Measurements from ENCODE around the gene PRKG1. TPM values are rescaled to one million over a fixed set of nuclear protein-coding genes. Genes with fewer than 3 reads are reported as not detected.

The PRKG1 gene
- polyA plus RNA-seq, 1 donor (not counting 4 experiments of a cell fraction or from before 2014, with no cell fraction given), result 0.24 TPM

DNA sequence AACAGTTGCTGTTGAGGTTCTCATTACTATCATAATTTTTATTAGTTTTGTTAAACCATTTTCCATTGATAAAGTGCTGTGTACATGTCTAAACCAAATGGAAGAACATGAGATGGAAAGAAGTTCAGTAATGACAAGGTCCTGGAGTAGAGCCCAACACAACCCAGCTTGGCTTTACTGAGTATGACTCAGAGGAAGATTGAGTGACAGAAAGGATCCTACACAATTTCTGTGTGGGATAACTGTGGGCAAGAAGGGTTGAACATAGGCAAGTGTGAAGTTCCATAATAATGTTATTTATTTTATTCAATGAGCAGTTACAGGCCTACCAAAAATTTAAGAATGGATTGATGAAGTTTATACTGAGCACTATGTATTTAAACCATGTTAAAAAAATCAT, 15.9 kb downstream of the PRKG1 start:
- no peak overlapping the region for H2AFZ ChIP-seq (ENCODE audit: control insufficient read depth, low read length)
- H3K27me3 ChIP-seq (ENCODE audit: control insufficient read depth, extremely low read depth, insufficient read depth, low read length), result no peaks in the 10 kb centered on the region
- no peaks in the 10 kb centered on the region for H3K79me2 ChIP-seq (ENCODE audit: control insufficient read depth, insufficient read depth, low read length)
- H3K9ac ChIP-seq (ENCODE audit: control insufficient read depth, extremely low read depth, insufficient read depth, low read length), result no peak overlapping the region
- no peaks in the 10 kb centered on the region for H4K20me1 ChIP-seq (ENCODE audit: control insufficient read depth, extremely low read depth, insufficient read depth, low read length)
- H3K9me1 ChIP-seq (ENCODE audit: control insufficient read depth, extremely low read depth, insufficient read depth, low read length), result no peaks in the 10 kb centered on the region
- dilution Hi-C loops (cut with MboI; ENCODE audit: extremely low pct_ligation_motif_present, low sequenced_read_pairs), result no loop called here
- FAIRE-seq, result no peak
- H3K9me3 ChIP-seq (ENCODE audit: control insufficient read depth, low read depth, low read length), result no peaks in the 10 kb centered on the region
- H3K4me2 ChIP-seq (ENCODE audit: control insufficient read depth, extremely low read depth, insufficient read depth, low read depth, low read length), result no peak overlapping the region
- no peak overlapping the region for H3K4me3 ChIP-seq (ENCODE audit: control insufficient read depth in 2 of 3, extremely low read depth in 1 of 3, insufficient read depth in 2 of 3, low read depth in 1 of 3, low read length in 3 of 3)
- no peak overlapping the region for H3K27ac ChIP-seq (ENCODE audit: control insufficient read depth, insufficient read depth, low read length)
- no peaks in the 10 kb centered on the region for H3K36me3 ChIP-seq (ENCODE audit: control insufficient read depth in 2 of 2, extremely low read depth in 1 of 2, insufficient read depth in 2 of 2, low read length in 2 of 2)
- TF ChIP-seq EZH2 (IDR thresholded peaks at IDR 0.05; ENCODE audit: low read length), result no peak
- TF ChIP-seq, protein P1, sequence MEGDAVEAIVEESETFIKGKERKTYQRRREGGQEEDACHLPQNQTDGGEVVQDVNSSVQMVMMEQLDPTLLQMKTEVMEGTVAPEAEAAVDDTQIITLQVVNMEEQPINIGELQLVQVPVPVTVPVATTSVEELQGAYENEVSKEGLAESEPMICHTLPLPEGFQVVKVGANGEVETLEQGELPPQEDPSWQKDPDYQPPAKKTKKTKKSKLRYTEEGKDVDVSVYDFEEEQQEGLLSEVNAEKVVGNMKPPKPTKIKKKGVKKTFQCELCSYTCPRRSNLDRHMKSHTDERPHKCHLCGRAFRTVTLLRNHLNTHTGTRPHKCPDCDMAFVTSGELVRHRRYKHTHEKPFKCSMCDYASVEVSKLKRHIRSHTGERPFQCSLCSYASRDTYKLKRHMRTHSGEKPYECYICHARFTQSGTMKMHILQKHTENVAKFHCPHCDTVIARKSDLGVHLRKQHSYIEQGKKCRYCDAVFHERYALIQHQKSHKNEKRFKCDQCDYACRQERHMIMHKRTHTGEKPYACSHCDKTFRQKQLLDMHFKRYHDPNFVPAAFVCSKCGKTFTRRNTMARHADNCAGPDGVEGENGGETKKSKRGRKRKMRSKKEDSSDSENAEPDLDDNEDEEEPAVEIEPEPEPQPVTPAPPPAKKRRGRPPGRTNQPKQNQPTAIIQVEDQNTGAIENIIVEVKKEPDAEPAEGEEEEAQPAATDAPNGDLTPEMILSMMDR (optimal IDR thresholded peaks at IDR 0.05 in 1 of 3, IDR thresholded peaks at IDR 0.05 in 1 of 3, conservative IDR thresholded peaks at IDR 0.05 in 1 of 3; ENCODE audit: extremely low read depth in 1 of 3, insufficient read depth in 2 of 3, low read length in 3 of 3), result no peak
- DNase-seq (ENCODE audit: low read depth, low spot score), result no peak
- H3K4me1 ChIP-seq (ENCODE audit: control insufficient read depth, extremely low read depth, insufficient read depth, low read length), result no peaks in the 10 kb centered on the region

DNA sequence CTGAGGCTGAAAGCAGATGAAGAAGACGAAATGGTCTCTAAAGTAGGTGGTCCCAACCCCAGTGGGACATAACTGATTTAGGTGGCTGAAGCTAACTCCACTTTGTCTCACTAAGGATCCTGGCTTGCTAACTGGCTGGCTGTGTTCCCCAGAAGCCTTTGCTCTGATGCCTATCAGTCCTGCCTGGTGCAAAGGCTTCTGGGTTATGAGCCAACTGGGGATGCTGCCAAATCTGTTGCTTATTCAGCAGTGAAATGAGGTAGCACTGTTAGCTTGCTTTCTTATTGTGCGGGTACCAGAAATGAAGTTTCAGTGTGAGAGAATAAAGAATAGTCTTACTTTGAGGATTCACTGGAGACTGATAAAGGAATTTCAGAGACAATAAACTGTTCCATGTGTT, 18.1 kb downstream of the PRKG1 start:
- H3K27me3 ChIP-seq (ENCODE audit: control insufficient read depth, extremely low read depth, insufficient read depth, low read length), result no peaks in the 10 kb centered on the region
- dilution Hi-C loops (cut with MboI; ENCODE audit: extremely low pct_ligation_motif_present, low sequenced_read_pairs), result no loop called here
- H3K27ac ChIP-seq (ENCODE audit: control insufficient read depth, insufficient read depth, low read length), result no peak overlapping the region
- no peak overlapping the region for H3K9ac ChIP-seq (ENCODE audit: control insufficient read depth, extremely low read depth, insufficient read depth, low read length)
- H3K4me2 ChIP-seq (ENCODE audit: control insufficient read depth, extremely low read depth, insufficient read depth, low read depth, low read length), result no peak overlapping the region
- H3K4me3 ChIP-seq (ENCODE audit: control insufficient read depth in 2 of 3, extremely low read depth in 1 of 3, insufficient read depth in 2 of 3, low read depth in 1 of 3, low read length in 3 of 3), result no peak overlapping the region
- H3K9me3 ChIP-seq (ENCODE audit: control insufficient read depth, low read depth, low read length), result no peaks in the 10 kb centered on the region
- DNase-seq (ENCODE audit: low read depth, low spot score) (no peak), FAIRE-seq (no peak)
- TF ChIP-seq, protein P1 (optimal IDR thresholded peaks at IDR 0.05 in 1 of 3, IDR thresholded peaks at IDR 0.05 in 1 of 3, conservative IDR thresholded peaks at IDR 0.05 in 1 of 3; ENCODE audit: extremely low read depth in 1 of 3, insufficient read depth in 2 of 3, low read length in 3 of 3), result no peak
- no peak for TF ChIP-seq EZH2 (IDR thresholded peaks at IDR 0.05; ENCODE audit: low read length)
- H2AFZ ChIP-seq (ENCODE audit: control insufficient read depth, low read length), result no peak overlapping the region
- H3K36me3 ChIP-seq (ENCODE audit: control insufficient read depth in 2 of 2, extremely low read depth in 1 of 2, insufficient read depth in 2 of 2, low read length in 2 of 2), result no peaks in the 10 kb centered on the region
- no peaks in the 10 kb centered on the region for H3K4me1 ChIP-seq (ENCODE audit: control insufficient read depth, extremely low read depth, insufficient read depth, low read length)
- no peaks in the 10 kb centered on the region for H3K79me2 ChIP-seq (ENCODE audit: control insufficient read depth, insufficient read depth, low read length)
- H3K9me1 ChIP-seq (ENCODE audit: control insufficient read depth, extremely low read depth, insufficient read depth, low read length), result no peaks in the 10 kb centered on the region
- H4K20me1 ChIP-seq (ENCODE audit: control insufficient read depth, extremely low read depth, insufficient read depth, low read length), result no peaks in the 10 kb centered on the region

Measured in keratinocyte (primary cell).